Esophagus muscularis mucosa (tissue), 4 donors: ENCODE data around the gene SHISAL2A. TPM values are rescaled to one million over a fixed set of nuclear protein-coding genes. Genes with fewer than 3 reads are reported as not detected.

ENCODE experiments used
- DNase-seq: peaks from one replicate; pipeline ENCODE4 v3.0.0-alpha.2; 2017; ENCODE audit errors: extremely low spot score
- H3K27ac ChIP-seq, 4 donors: fragments of 200-600 bp; sonication (generic); replicated peaks in 1 of 4; 1 replicate in 3 of 4; 2 replicates in 1 of 4; pipeline ENCODE4 v1.5.1; 2016 to 2019; ENCODE audit warnings: mild to moderate bottlenecking in 1 of 4
- H3K27me3 ChIP-seq, 4 donors: fragments of 200-600 bp; sonication (generic); one replicate each; pipeline versions ENCODE4 v1.5.1 to v1.6.0; 2016 to 2019
- H3K36me3 ChIP-seq, 4 donors: fragments of 200-600 bp; sonication (generic); one replicate each; pipeline ENCODE4 v1.5.1; 2016 to 2019
- H3K4me1 ChIP-seq, 4 donors: fragments of 200-600 bp; sonication (generic); one replicate each; pipeline ENCODE4 v1.5.1; 2016 to 2019
- H3K4me3 ChIP-seq, 4 donors: fragments of 200-600 bp; sonication (generic); 1 replicate in 2 of 4; 2 replicates in 2 of 4; pipeline ENCODE4 v1.5.1; 2016 to 2019; ENCODE audit warnings: mild to moderate bottlenecking in 4 of 4, moderate library complexity in 1 of 4
- H3K9me3 ChIP-seq, 4 donors: fragments of 200-600 bp; sonication (generic); 1 replicate in 3 of 4; 2 replicates in 1 of 4; pipeline ENCODE4 v1.5.1; 2016 to 2019
- CTCF ChIP-seq, 3 experiments: fragments of 200-600 bp in 2 of 3; fragments of 450-650 bp in 1 of 3; sonication (generic) in 2 of 3; IDR thresholded peaks; one replicate each; pipeline ENCODE4 v1.5.1; 2017 to 2019; ENCODE audit warnings: antibody characterized with exemption in 3 of 3, mild to moderate bottlenecking in 2 of 3, moderate library complexity in 1 of 3
- EP300 ChIP-seq: sonication (generic); formaldehyde crosslinking; IDR thresholded peaks from one replicate; pipeline ENCODE4 v1.6.1; 2017; ENCODE audit warnings: antibody characterized with exemption
- POLR2A ChIP-seq: fragments of 450-650 bp; IDR thresholded peaks from one replicate; pipeline ENCODE4 v1.6.1; 2017; ENCODE audit warnings: antibody characterized with exemption, moderate library complexity, mild to moderate bottlenecking, low read depth
- POLR2AphosphoS5 ChIP-seq, 2 donors: sonication (generic); formaldehyde crosslinking; IDR thresholded peaks; one replicate each; pipeline ENCODE4 v1.6.1; 2017; ENCODE audit warnings: antibody characterized with exemption in 2 of 2
- WGBS: methylation state at CpG from one replicate; pipeline ENCODE4 v1.1.5; 2018; 5-methylcytosine and 5-hydroxymethylcytosine counted together
- intact Hi-C: fragments of 100-400 bp; cut with DNase I; formaldehyde crosslinking; loops from one replicate; pipeline ENCODE4 v1.15.1; 2023
- total RNA-seq, 4 donors: library from RNA; depleted of rRNA; stranded (reverse); fragments of >200 nt; gene quantifications; one replicate each; pipeline versions ENCODE4 v1.1.0 to v1.2.1, GENCODE V29; 2016

The SHISAL2A gene
- total RNA-seq, 4 donors from 2014 or later, result 0.17 to 0.57 TPM; not detected in 2

DNA sequence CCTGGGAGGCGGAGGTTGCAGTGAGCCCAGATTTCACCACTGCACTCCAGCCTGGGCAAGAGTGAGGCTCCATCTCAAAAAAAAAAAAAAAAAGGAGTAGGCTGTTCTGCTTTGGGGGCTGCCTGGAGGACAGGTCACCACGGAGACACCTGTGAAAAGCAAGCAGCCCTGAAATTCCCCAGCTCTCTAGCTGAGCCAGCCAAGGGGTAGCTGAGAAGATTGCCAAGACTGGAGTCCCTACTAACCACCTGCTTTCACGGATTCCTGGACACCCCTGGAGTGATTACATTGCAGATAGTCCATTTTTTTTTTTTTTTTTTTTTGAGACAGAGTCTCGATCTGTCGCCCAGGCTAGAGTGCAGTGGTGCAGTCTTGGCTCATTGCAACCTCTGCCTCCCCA, 18.3 kb upstream of the SHISAL2A start:
- intact Hi-C loops, result no loop called here
- no peak overlapping the region for H3K4me3 ChIP-seq
- H3K27me3 ChIP-seq, result no peaks in the 10 kb centered on the region
- no peak for TF ChIP-seq EP300
- no peak for TF ChIP-seq POLR2A
- no peak for TF ChIP-seq CTCF (IDR thresholded peaks at IDR 0.05)
- TF ChIP-seq POLR2AphosphoS5 (IDR thresholded peaks at IDR 0.05), result no peak
- H3K27ac ChIP-seq, result no peak overlapping the region
- no peaks in the 10 kb centered on the region for H3K9me3 ChIP-seq
- WGBS, result 93% methylated on average over 5 of the region's 5 CpGs
- no peak for DNase-seq
- peaks cover 0 to 14% (median 0%) of the 10 kb centered on the region in 4 donors for H3K36me3 ChIP-seq
- H3K4me1 ChIP-seq, result no peaks in the 10 kb centered on the region

GRCh38 chr1:52615489-52616042, 17.4 kb upstream of the SHISAL2A start:
- H3K36me3 ChIP-seq, result peaks cover 0 to 10% (median 0%) of the 10 kb centered on the region in 4 donors
- intact Hi-C loops, result no loop called here
- no peak for TF ChIP-seq POLR2A
- TF ChIP-seq EP300, result no peak
- no peak for TF ChIP-seq POLR2AphosphoS5 (IDR thresholded peaks at IDR 0.05)
- no peak for TF ChIP-seq CTCF (IDR thresholded peaks at IDR 0.05)

DNA sequence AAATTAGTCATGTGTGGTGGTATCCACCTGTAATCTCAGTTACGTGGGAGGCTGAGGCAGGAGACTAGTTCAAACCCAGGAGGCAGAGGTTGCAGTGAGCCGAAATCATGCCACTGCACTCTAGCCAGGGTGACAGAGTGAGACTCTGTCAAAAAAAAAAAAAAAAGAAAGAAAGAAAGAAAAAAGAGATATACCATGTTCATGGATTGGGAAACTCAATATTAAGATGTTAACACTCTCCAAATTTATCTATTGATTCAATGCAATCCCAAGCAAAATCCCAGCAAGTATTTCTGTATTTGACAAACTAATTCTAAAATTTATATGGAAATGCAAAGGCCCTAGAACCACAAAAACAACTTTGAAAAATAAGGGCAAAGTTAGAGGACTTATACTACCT, 11.0 kb upstream of the SHISAL2A start:
- WGBS, result 92% methylated on average over 2 of the region's 2 CpGs
- peaks cover 0 to 30% (median 26%) of the 10 kb centered on the region in 4 donors for H3K9me3 ChIP-seq
- intact Hi-C loops, result no loop called here

More at GRCh38 chr1:52615489-52616042, 17.4 kb upstream of the SHISAL2A start:
- no peaks in the 10 kb centered on the region for H3K4me1 ChIP-seq
- no peak overlapping the region for H3K27ac ChIP-seq
- no peak for DNase-seq
- peaks cover 0 to 4% (median 0%) of the 10 kb centered on the region in 4 donors for H3K9me3 ChIP-seq
- no peaks in the 10 kb centered on the region for H3K27me3 ChIP-seq
- 97% methylated on average over 5 of the region's 5 CpGs for WGBS
- H3K4me3 ChIP-seq, result no peak overlapping the region

DNA sequence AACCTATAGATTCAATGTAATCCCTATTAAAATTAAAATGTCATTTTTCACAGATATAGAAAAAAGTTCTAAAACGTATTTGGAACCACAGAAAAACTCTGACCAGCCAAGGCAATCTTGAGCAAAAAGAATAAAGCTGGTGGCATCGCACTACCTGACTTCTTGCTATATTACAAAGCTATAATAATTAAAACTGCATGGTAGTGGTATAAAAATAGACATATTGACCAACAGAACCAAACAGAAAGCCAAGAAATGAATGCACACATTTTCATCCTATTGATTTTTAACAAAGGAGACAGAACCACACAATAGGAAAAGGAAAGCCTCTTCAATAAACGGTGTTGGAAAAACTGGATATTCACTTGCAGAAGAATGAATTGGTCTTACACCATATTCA, 9.2 kb upstream of the SHISAL2A start:
- no peak overlapping the region for H3K27ac ChIP-seq
- H3K36me3 ChIP-seq, result peaks cover 0 to 5% (median 0%) of the 10 kb centered on the region in 4 donors
- no peaks in the 10 kb centered on the region for H3K27me3 ChIP-seq
- peaks cover 0 to 30% (median 26%) of the 10 kb centered on the region in 4 donors for H3K9me3 ChIP-seq
- H3K4me1 ChIP-seq, result peaks cover 0 to 2% (median 0%) of the 10 kb centered on the region in 4 donors
- TF ChIP-seq EP300 (no peak), POLR2A (no peak), CTCF (IDR thresholded peaks at IDR 0.05) (no peak), POLR2AphosphoS5 (IDR thresholded peaks at IDR 0.05) (no peak)
- no peak for DNase-seq
- 98% methylated on average over 3 of the region's 3 CpGs for WGBS
- intact Hi-C loops, result no loop called here
- no peak overlapping the region for H3K4me3 ChIP-seq

More for the DNA sequence above, 11.0 kb upstream of the SHISAL2A start:
- Histone ChIP-seq H3K27me3 (no peaks in the 10 kb centered on the region), H3K36me3 (peaks cover 0 to 5% (median 0%) of the 10 kb centered on the region in 4 donors), H3K27ac (no peak overlapping the region), H3K4me3 (no peak overlapping the region), H3K4me1 (no peaks in the 10 kb centered on the region)
- DNase-seq, result no peak
- TF ChIP-seq EP300 (no peak), CTCF (IDR thresholded peaks at IDR 0.05) (no peak), POLR2A (no peak), POLR2AphosphoS5 (IDR thresholded peaks at IDR 0.05) (no peak)
